H1 (cell line): Measurements from ENCODE around the gene SBF2. TPM values are rescaled to one million over a fixed set of nuclear protein-coding genes. Genes with fewer than 3 reads are reported as not detected.

Experiments used
- CHD7 ChIP-seq: fragments of 300-600 bp; sonication (generic); IDR thresholded peaks from 2 replicates; pipeline ENCODE4 v1.7.1; 2012; ENCODE audit warnings: low read length, moderate library complexity, mild to moderate bottlenecking, inconsistent platforms; ENCODE audit not compliant: insufficient replicate concordance
- CREB1 ChIP-seq: IDR thresholded peaks from 2 replicates; pipeline ENCODE4 v1.6.1; 2012; ENCODE audit warnings: inconsistent platforms
- TBP ChIP-seq: IDR thresholded peaks from 2 replicates; pipeline ENCODE4 v1.6.1; 2011; ENCODE audit warnings: low read depth, low read length, improper control_type of control experiment
- USF2 ChIP-seq: IDR thresholded peaks from 2 replicates; pipeline ENCODE4 v1.6.1; 2011; ENCODE audit warnings: low read length, improper control_type of control experiment
- polyA plus RNA-seq, 7 experiments: library from polyadenylated mRNA; depleted of rRNA in 3 of 7; stranded (reverse) in 5 of 7; unstranded in 2 of 7; fragments of >200 nt in 5 of 7; fragments of 200-250 nt in 2 of 7; gene quantifications; 1 replicate in 5 of 7; 2 replicates in 1 of 7; 4 replicates in 1 of 7; pipeline versions ENCODE4 v1.2.1 to v1.2.3, GENCODE V29; 2011 to 2013; ENCODE audit warnings: missing spikeins in 2 of 7, mixed read lengths in 2 of 7
- total RNA-seq: library from RNA; stranded (reverse); fragmentation: NEBNext Ultra II Directional; extraction: Animal tissue kit (Norgen Biotek cat#: 25700); gene quantifications from 2 replicates; pipeline ENCODE4 v1.2.1, GENCODE V29; 2021
- TF ChIP-seq, protein P1 (sequence below): IDR thresholded peaks from 2 replicates; pipeline ENCODE4 v1.6.1; 2012; ENCODE audit warnings: inconsistent platforms

SBF2 gene
- total and polyA plus RNA-seq, 2 of the 8 experiments (the other 6 are each of a cell fraction or from before 2014, with no cell fraction given), result 36.7 to 50.5 TPM

GRCh38 chr11:10232756-10233155 is 61.3 kb downstream of the SBF2 start (continued):
- TF ChIP-seq USF2, result no peak
- TF ChIP-seq TBP, result no peak
- no peak for TF ChIP-seq CREB1
- TF ChIP-seq CHD7, result no peak
- TF ChIP-seq, protein P1, sequence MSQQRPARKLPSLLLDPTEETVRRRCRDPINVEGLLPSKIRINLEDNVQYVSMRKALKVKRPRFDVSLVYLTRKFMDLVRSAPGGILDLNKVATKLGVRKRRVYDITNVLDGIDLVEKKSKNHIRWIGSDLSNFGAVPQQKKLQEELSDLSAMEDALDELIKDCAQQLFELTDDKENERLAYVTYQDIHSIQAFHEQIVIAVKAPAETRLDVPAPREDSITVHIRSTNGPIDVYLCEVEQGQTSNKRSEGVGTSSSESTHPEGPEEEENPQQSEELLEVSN, result no peak
